GM12872 (cell line): ENCODE results near the gene IL12RB1.
A peak's percentile ranks its signal among the peaks of the same experiment; 100 is the strongest.

Experiments
- CTCF ChIP-seq: IDR thresholded peaks from 3 replicates; pipeline ENCODE4 v1.5.1; 2011; ENCODE audit warnings: low read depth, mild to moderate bottlenecking, low read length, moderate library complexity; ENCODE audit not compliant: insufficient read depth

The IL12RB1 gene

GRCh38 chr19:18072335-18072734 lies 14.4 kb downstream of the IL12RB1 start:
- TF ChIP-seq CTCF = no peak

- no peak for TF ChIP-seq CTCF
Measured at GRCh38 chr19:18070181-18070580, 16.6 kb downstream of the IL12RB1 start.

GRCh38 chr19:18069383-18069782 lies 17.4 kb downstream of the IL12RB1 start:
- TF ChIP-seq CTCF = no peak

GRCh38 chr19:18068395-18068794 lies 18.3 kb downstream of the IL12RB1 start:
- no peak for TF ChIP-seq CTCF

GRCh38 chr19:18065173-18065495 lies 21.6 kb downstream of the IL12RB1 start:
- TF ChIP-seq CTCF = no peak

GRCh38 chr19:18063463-18063862 lies 23.3 kb downstream of the IL12RB1 start:
- peak; percentile 47; the same call in 2 of the 3 replicates for TF ChIP-seq CTCF

- no peak for TF ChIP-seq CTCF
Measured at GRCh38 chr19:18062028-18062427, 24.7 kb downstream of the IL12RB1 start.

GRCh38 chr19:18060472-18060871 lies 26.3 kb downstream of the IL12RB1 start:
- no peak for TF ChIP-seq CTCF
